Inflammatory macrophage treated with lipopolysaccharide for 4 hours (primary cell): ENCODE measurements around the gene SLC4A1.

Experiments used
- DNase-seq: peaks from one replicate; pipeline ENCODE4 v3.0.0-alpha.2; 2020

Gene SLC4A1

DNA sequence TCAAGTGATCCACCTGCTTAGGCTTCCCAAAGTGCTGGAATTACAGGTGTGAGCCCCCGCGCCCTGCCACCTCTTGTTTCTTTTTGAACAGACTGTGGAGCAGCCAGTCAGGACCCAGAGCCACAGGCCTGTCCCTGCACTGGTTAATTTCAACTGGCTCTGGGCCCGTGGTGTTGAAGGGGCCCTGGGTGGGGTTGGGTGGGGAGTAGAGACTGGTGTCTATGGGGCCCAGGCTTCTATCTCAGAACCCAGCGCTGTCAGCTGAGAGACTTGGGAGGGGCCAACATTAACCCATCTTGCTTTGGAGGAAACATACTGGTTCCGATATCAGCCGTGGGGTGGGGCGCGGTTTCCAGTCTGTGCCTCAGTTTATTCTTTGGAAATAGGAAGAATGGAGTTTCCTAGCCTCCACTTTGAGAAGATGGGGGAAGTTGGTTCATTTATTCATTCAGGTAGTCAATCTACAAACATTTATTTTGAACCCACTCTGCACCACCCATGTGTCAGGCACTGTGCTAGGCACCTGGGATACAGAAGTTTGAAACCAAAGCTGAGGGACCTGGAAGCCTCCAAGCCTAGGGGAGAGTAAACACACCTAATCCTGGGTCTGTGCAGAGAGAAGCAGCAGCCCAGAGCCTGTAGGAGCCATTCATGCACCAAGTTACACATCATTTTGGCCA lies 15.5 kb upstream of the SLC4A1 start:
- no peak for DNase-seq

DNA sequence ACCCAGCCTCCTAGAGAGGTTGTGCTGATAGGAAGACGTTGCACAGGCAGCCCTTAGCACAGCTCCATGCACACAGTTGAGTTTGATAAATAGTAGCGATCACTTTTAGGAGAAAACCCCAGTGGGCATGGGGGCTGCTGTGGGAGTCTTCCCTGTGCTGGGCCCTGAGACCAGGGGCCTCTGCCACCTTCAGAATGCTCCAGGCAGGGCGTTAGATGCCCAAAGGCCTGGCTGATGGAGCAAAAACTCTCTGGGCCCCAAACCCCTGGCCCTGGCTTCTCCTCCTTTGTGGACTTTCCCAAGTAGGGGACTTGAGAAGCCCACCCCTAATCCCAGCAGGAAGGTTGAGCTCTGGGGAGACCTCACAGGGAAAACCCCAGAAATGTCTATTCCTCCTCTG lies 14.3 kb upstream of the SLC4A1 start:
- no peak for DNase-seq

DNA sequence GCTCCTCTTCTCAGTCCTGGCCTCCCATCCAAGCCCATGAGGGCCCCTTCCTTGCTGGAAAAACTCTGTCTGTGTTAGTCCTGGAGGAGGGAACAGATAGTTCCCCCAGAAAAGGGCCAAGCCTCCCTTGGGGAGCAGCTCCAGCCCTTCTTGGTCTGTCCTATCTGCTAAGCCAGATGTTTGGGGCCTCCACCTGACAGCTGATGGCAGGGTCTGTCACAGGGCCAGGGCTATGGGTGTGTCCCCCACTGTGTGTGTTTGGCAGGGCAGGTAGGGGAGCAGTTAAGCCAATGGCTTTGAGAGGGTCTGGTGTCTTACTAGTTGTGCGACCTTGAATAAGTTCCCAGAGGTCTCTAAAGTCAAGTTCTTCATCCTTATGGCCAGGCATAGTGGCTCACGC lies 13.6 kb upstream of the SLC4A1 start:
- no peak for DNase-seq

DNA sequence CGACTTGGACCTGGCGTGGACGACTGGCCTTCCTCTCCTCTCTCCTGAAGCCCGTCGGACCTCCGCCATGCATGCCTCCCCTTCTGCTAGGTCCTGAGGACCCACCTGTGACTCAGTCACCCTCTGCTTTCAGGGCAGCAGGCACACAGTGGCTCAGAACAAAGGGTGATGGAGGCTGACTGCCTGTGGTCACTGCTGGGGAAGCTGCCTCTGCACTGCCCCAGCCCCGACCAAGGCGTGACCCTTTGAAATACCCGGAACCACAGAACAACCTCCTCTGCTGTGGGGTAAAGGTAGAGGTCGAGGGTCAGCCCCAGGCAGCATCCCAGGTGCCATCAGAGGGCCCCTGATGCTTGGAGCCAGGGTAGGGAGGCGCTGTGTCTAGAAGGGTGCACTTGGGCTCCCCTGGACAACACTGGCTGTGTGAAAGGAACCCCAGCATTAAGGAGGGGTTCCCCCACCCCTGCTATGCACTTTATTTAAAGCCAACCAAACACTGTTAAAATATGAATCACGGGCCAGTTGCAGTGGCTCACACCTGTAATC lies 12.5 kb upstream of the SLC4A1 start:
- peak; percentile 21 for DNase-seq

DNA sequence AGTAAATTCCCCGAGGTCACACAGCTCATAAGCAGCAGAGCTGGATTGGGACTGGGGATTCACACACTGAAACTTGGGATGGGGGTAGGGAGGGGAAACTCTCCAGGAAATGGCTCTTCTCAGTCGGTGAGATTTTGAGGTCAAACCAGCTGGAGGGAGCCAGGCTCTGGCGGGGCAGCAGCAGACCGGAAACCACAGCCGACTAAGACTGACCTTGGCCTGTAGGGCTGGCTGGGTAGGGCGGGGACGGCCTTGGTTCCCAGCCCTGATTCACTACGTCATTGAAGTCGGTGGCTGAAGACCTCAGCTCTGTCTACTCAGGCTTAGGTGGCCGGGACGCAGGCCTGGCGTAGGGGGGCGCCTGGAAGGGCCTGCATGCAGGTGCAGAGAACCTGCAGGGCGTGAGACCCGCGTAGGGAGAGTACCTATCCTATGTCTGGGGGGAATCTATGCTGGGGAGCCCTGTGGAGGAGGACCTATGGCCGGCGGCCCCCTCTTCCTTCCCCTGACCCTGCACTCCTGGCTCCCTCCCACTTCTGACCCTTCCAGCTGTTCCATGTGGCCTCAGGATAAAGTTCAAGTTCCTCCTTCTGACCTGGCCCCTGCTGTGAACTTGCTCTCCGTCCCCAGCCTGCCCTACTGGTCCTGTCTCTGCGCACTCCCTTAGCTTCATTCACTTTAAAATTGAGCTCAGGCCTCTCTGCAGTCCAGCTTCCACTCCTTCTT lies 11.9 kb upstream of the SLC4A1 start:
- DNase-seq = peak; percentile 95

DNA sequence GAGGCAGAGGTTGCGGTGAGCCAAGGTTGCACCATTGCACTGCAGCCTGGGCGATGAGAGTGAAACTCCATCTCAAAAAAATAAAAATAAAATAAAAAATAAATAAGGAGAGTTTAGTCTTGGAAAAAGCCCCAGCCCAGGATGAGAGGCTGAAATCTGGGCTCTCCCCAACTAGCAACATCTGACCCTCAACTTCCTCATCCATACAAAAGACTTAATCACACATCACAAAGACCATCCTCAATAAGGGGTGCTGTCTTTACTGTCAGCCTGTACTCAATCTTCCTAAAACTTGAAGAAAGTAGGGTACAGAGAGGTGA lies 11.4 kb upstream of the SLC4A1 start:
- no peak for DNase-seq

DNA sequence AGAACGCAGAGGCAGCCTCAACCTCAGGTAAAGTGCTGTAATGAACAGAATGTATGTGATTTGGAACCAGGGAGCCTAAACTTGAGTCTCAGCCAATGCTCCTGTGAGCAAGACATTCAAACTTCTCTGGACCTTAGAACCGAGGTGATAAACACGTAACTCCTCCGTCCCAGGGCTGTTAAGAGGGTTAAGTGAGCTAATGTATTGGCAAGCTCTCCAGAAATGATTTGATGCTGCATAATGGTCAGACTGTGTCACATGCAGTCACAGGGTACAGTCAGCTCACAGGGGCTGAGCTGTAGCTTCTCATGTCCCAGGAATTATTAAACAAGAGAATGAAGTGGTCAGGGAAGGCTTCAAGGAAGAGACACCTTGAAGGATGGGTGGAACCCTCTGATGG lies 10.0 kb upstream of the SLC4A1 start:
- no peak for DNase-seq

DNA sequence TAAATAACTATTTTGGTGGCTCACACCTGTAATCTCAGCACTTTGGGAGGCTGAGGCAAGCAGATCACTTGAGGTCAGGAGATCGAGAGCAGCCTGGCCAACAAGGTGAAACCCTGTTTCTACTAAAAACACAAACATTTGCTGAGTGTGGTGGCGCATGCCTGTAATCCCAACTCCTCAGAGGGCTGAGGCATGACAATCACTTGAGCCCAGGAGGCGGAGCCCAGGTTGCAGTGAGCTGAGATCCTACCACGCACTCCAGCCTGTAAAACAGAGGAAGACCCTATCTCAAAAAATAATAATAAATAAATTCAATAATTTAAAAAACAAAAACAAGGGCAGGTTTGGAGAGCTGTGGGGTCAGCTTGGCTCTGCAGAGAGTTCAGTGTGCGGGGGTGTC lies 5.7 kb upstream of the SLC4A1 start:
- DNase-seq = no peak

DNA sequence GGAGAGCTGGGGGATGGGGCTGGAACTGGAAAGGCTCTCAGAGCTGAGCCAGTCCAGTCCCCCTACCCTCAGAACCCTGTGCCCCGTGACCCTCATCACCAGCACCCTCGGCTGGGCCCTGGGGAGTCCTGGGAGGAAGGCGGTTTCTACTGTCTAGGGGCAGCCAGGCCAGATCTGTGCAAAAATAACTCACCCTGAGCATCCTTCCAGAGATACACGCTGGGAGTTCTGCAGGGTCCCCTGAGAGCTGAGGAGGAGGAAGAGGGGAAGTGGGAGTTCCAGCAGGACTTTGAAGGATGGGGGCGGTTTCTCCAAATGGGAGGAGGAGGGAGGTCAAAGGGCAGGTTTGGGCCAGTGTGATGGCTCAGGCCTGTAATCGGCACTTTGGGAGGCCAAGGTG lies 5.0 kb upstream of the SLC4A1 start:
- DNase-seq = no peak

DNA sequence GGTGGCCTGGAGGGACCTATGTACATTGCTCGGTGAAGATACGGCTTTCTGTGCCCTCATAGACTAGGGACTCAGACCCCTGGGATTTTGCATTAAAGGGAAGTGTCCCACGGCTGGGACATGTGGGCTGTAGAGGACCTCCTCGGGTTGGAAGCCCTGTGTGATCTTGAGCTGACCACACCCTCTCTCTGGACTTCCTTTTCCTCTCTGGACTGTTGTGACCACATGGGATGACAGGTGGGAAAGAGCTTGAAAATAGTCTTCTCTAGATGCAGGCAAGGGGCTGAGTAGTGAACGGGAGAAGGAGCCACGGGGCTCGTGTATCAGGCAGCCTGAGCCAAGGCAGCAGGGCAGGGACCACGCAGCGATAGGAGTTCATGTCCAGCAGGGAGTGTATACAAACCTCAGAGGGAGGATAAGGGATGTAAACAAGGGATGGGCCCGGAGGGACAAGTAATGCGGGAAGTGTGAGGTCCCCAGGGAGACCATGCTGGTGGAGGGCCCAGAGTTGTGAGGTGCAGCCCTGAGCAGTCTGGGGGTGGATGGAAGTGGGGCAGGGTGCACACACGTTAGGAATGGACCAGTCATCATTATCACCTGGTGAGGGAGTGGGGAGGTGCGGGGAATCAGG lies 4.5 kb upstream of the SLC4A1 start:
- peak; percentile 27 for DNase-seq

DNA sequence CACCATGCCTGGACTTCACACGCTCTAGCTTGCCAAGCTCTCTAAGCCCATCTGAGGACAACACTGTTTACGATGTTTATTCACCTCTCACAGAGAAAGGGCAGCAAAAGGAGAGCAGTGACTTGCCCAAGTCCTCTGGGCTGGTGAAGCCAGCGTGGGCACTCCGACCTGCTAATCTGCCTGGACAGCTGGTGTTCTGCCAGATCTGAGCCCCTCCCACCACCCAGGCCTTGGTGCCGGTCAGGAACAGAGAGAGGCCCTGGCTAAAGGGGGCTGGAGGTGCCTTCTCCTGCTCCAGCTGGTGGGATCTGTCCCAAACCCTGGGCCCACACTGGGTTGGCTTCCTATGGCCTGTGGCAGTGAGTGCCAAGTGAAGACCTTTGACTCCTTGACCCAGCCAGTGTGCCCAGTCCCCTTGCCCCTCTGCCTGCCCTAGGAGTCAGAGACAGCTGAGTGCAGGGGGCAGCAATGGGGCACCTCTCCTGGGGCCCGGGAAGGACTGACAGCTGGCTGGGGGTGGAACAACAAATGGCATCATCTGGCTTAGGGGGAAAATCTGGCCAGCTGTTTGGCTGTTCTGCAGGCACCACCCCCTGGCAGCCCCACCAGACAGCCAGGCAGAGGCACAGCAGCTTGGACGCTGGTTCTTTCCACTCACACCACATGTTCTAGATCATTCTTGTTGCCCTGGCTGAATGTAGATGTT lies 1.8 kb upstream of the SLC4A1 start:
- DNase-seq = no peak

DNA sequence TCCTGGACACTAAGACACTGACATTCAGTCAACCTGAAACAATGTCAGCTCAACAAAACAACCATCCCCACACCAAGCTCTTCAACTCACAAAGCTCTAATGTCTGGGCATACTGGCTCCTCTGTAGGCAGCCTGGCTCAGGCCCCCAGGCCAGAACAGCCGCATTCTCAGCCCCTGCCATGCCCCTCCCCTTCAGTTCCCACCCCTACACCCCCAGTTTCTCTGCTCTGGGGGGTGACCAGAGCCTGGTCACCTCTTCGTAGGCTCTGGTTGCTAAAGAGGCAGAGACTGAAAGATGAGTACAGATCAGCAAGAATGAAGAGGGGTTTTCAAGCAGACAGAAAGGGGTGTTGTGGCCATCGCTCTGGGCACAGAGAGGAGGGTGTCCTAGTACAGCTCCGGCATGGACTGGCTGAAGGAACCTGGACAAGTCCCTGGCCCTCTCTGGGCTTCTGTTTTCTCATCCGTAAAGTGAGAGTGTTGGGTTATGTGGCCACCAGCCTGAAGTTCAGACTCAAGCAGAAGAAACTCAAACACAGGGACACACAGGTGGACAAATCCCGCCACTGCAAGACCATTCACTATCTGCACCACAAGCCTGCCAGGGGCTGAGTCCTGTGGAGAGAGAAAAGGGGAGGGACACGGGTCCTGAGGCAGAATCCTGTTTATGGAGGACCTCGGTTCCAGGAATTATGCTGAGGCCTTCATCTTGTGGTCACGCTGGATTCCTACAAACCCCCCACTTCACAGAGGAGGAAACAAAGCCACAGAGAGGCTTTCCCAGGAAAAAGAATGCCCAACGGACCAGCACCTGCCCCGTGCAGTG lies 987 bp upstream of the SLC4A1 start:
- no peak for DNase-seq

DNA sequence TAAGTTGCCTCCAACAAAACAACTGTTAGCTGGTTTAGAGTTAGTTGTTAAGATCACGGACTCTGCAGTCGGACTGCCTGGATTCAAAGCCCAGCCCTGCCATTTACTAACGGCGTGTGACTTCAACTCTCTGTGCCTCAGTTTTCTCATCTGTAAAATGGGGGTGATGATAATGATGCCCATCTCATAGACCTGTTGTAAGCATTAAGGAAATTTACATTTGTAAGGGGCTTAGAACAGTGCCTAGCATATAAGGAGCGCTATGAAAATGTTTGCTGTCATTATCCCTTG lies 825 bp downstream of the SLC4A1 start:
- no peak for DNase-seq

DNA sequence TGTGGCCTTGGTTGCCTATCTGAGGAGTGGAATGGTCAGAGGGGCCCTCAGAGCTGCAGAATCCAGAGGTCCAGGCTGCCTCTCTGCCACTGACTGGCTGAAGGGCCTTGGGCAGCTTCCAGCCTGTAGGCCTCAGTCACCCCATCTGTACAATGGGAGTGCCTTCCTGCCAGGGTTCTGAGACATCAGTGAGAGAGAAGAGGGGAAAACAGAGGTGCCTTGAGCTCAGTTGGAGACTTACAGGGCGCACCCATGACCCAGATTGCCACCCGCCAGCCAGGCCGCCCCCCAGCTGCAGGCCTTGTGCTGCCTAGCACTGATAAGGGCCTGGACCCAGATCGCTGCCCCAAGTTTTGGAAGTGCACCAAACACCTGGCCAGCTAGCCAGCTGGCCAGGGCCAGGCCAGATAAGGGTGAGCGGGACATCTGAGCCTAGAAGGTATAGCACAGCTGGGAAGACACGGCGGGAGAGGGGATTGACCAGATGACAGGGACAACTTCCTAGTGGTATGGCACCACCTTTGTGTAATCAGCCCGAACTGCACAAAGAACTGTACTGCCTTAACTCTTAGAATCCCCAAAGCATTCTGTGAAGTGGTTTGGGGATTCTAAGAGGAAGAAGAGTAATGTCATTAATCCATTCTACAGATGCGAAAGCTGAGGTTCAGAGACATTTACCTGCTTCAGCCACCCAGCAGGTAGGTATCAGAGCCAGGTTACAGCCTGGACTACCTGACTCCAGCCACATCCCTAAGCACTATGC lies 1.4 kb downstream of the SLC4A1 start:
- no peak for DNase-seq

DNA sequence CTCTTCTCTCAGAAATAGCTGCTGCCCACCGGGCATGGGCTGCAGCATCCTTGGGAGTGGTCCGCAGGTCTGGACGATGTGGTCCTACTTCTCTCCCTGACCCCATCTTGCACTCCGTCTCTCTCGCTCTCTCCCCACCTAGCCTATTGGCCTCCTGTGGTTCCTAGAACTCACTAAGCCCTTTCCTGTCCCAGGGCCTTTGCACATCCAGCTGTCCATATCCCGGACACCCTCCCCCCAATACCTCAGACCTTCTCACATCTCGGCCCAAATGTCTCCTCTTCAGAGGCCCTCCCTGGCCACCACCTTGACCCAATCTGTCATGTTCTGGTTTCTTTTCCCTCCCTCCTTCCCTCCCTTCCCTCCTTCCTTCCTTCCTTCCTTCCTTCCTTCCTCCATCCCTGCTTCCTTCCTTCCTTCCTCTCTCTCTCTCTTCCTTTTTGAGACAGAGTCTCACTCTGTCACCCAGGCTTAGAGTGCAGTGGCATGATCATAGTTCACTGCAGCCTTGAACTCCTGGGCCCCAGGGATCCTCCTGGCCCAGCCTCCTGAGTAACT lies 4.5 kb downstream of the SLC4A1 start:
- no peak for DNase-seq

DNA sequence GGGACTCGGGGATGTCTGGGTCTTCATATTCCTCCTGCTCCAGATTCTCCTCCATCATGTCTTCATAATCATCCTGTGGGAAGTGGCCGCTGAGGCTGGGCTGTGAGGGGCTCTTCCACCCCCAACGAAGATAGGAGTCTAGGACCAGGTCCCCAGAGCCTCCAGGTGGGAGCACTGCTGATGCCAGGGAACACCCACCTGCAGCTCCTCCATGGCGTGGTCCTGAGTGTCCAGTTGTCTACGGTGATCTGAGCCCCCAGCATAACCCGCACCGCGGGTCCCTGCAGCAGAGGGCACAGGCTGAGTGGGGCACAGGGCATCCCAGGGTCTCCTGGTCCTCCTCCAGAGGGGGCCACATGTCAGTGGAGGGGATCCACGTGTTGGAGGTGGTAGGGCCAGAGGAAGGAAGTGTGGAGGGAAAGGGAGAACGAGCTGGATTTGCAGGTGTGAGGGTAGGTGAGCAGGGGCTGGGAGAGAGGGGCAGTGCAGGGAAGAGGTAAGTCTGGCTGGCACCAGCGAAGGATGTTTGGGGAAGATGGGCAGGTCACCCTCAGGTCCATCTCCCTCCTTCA lies 5.2 kb downstream of the SLC4A1 start:
- no peak for DNase-seq

DNA sequence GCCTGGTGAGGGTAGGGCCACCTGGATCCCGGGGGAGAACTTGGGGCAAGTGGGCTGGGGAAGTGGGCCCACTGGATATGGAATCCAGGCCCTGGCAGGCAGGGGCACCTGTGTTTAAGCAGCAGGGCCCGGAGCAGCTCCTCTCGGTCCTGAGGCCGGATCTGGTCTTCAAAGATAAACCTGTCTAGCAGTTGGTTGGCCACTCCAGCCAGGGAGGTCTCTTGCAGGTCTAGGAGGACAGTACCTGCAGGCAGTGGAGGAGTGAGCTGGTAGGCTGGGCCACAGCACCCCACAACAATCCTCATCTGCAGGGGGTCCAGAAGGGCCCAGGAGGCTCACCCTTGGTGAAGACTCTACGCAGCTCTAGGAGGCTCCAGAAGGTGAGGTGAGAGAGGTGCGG lies 7.6 kb downstream of the SLC4A1 start:
- DNase-seq = no peak

DNA sequence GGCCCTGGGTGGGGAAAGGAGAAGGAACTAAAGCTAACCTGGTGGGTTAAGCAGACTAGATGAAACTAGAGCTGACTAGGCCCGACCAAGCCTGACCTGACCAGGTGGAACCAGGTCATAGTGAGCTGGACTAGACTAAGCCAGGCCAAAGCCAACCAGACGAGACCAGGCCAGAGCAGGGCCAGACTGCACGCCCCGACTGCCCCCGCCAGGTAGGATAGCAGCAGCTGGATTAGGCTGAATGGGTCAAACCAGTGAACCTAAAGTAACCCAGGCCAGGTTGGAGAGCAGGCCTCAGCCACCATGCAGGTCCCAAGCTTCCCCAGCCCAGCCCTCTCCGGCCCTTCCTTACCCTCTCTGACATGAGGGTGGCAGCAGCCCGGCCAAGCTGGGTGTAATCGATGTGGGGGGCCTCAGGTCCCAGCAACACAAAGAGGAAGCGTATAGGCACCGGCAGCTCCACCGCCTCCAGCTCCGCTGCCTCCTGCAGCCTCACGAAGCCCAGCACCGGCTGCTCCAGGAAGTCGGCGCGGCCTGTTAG lies 9.1 kb downstream of the SLC4A1 start:
- no peak for DNase-seq

DNA sequence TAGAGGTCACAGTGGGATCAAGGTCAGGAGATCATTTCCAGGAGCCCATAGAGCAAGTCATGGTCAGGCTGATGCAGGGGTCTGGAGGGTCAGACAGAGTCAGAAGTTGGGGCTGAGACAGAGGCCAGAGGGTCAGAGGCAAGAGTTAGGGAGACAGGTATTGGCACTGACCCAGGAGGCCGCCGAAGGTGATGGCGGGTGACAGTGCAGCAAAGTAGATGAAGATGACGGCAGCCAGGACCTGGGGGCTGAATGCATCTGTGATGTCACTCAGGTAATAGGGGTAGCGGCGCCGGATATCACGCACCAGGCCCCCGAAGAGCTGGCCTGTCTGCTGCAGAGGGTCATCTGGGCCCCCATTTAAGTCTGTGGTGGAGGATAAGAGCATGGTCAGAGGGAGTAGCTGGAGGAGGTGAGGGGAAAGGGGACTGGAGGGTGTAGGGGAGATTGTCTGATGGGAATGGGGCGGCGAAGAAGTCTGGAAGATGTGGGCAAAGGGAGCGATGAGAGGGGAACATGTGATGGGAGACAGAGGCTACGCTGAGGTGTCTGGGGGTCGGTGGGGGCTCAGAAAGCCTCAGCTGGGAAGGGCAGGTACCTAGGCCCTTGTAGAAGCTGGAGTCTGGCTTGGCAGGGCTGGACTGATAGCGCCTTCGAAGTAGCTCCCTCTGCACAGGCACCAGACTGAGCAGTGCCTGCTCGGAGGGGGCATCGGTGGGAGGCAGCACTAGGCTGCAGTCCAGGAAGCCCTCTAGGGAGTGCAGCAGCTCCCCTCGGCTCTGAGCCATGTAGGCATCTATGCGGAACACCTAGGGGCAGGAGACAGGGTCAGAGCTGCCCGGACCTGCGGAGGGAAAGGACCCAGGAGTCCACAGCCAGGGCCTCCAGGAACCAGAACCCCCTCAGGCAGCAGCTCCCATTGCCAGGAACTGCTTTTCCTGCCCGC lies 9.8 kb downstream of the SLC4A1 start:
- DNase-seq = no peak

DNA sequence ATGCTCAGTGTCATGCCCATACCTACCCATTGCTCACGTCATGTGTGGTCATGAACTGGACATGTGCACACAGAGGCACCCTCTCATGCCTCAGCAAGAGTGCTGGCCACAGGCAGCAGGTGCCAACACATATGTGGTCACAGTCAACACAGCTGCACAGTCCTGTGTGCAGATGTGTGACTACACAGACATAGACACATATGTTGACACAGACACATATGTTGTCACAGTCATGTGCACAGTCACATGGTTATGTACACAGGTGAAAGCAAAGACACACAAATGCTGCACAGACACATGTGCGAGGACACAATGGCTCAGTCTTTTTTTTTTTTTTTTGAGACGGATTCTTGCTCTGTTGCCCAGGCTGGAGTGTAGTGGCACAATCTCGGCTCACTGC lies 11.3 kb downstream of the SLC4A1 start:
- no peak for DNase-seq
